COR-L47 (cell line): Measurements from ENCODE around the gene SEPTIN2.
"Not testable (repeated sequence)": the region's sequence is repeated elsewhere in the genome, so short reads cannot be mapped to it uniquely, and the experiment has no call there.

ENCODE experiments used
- DNase-seq: peaks from one replicate; lab custom pipeline; 2025; lab: John Stamatoyannopoulos, UW

The SEPTIN2 gene

GRCh38 chr2:241351640-241352031 is 35.9 kb downstream of the SEPTIN2 start:
- DNase-seq = no peak

DNA sequence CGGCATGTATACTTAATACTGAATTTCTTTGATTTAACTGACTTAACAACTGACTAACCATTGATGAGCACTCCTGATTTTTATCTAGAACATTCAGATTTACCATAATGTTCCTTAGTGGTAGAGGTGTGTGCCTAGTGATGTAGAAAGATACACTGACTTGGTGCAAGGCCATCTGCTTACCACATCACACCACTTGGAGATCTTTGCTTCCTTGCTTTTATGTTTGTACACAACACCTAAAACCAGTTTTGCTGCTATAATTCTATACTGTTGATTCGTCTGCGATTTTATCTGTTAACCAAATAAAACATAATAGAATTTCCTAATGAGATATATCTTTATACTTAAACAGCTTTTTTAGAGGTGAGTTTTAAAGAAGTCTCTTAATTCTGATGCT is 36.5 kb downstream of the SEPTIN2 start:
- DNase-seq = no peak

DNA sequence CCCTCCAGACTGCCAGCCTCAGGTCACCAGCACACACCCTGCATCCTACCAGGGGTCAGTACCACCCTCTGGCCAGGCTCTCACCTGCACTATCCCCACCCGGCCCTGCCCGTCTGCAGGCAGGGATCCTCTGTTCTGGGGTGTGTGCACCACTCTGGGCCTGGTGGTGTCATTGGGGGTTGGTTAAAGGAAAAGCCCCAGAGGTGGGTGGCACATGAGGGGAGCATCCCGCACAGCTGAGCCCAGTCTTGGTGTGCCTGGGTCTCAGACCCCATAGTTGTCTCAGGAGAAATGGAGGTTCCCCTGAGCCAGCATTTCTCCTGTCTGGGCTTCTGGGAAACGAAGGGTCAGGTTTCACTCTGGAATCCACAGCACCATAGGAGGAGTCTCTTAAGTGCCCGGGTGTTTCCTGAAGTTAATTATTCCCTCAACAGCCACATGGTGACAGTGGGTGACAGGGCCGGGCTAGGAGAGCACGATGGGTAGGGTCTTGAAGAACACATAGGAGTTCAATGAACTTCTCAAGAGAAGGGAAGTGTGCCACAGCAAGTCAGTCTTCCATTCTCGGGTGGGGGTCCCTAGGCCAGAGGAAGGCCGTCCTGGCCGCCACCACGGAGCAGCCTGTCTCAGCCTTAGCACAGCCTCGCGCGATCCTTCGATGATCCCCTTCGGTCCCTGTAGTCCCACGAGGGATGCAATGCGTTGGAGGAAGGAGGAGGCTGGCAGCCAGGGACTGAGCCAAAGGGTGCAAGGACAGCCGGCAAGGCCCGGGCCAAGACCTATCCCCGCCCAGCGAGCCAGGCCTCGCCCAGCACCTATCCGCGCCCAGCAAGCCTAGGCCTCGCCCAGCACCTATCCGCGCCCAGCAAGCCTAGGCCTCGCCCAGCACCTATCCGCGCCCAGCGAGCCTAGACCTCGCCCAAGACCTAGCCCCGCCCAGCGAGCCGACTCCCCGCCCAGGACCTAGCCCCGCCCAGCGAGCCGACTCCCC is 39.2 kb downstream of the SEPTIN2 start:
- DNase-seq = no peak

- peak; percentile 86 for DNase-seq
These were observed 40.5 kb downstream of the SEPTIN2 start, which contains the start of gene FARP2 for GRCh38 chr2:241355983-241356870. Gene FARP2, plus strand, starts transcription at chr2:241356285. Its CDS starts 16,823 bp downstream, at chr2:241373108.

DNA sequence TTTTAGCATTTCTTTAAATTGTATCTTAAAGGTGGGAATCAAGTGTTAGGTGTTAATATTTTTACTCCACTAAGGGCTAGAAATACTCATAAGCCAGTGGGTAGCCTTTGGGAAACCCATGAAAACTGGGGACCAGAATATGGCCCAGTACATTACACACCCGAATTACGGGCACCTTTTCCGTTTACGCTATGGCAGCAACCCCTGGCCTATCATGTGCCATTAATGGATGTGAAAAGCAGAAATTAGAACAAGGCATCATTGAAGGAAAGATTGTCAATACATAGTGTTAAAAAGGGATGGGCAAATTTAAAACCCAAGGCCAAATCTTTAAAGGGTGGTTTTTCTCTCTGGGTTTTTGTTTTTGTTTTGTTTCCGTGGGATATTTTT is 41.1 kb downstream of the SEPTIN2 start:
- no peak for DNase-seq

DNA sequence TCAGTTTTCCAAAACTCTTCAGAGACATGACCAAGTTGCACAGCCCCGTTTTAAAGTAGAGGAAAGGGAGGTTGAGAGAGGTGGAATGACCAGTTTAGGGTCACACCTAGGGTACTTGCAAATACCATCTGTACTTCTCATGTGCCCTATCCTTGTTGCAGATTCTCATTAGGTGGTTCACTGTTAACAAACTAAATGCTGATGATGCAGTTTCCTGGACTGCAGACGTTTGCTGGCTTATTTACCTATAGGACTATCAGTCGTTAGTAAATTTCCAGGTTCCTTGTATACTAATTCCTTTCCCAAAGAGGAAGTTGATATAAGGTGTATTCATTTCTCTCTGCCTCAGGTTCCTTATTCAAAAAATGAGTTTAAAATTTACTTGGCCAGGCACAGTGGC is 41.8 kb downstream of the SEPTIN2 start:
- no peak for DNase-seq

DNA sequence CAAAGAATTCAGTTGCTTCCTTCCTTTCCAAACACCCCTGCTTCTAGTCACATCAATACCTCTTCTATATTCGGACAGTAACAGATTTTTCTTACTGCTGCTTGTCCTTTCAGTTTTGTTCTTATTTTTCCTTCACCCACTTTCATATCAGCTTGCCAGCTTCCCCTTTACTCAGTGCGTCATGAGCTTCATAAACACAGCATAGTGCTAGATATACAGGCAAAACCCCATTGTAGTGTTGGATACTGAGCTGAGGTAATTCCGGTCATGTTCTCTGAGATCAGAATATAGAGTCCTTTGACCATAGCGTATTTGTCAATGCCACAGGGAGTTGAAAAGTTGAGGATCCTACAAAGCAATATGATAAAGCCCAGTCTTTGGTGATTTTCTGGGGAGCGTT is 42.7 kb downstream of the SEPTIN2 start:
- DNase-seq = no peak

DNA sequence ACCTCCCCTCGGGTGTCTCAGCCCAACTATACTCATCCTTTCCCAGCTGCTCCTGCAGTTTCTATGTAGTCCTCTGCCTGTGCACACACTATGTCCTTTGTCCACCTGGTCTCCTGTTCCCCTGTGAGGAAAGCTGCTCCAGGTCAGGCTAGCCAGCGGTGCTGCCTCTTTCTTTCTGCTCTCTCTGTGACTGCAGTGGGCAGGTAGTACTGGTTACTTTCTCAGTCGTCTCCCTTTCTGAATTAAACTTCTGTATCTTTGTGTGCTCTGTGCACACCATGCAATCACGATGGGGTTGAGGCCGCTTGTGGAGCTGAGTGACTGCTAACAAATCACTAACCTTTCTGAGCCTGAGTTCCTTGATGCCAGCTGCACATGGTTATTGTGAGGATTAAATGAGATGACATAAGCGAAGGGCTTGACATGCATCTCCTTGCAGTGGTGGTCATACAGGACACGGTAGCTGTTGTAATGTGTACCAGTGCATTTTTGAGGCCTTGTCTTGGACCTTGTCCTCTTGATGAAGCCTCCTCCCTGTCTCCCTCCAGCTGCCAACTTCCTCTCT is 43.8 kb downstream of the SEPTIN2 start:
- DNase-seq = no peak

DNA sequence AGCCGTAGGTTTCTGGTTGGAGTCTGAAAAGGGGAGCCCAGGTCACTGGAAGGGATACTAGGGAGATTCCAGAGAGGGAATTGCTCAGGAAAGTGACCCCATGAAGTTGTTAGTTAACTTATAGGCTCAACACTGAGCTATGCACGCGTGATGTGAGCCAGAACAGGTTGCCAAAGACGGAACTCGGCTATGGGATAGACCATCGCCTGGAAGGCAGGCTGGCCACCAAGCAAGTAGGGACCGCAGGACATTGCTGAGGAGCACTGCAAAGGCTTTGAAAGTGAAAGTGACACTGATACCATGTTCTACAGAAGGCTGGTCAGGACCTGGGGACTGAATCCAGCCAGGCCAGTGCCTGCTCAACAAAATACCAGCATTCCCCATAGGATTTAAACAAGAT is 47.7 kb downstream of the SEPTIN2 start:
- no peak for DNase-seq

DNA sequence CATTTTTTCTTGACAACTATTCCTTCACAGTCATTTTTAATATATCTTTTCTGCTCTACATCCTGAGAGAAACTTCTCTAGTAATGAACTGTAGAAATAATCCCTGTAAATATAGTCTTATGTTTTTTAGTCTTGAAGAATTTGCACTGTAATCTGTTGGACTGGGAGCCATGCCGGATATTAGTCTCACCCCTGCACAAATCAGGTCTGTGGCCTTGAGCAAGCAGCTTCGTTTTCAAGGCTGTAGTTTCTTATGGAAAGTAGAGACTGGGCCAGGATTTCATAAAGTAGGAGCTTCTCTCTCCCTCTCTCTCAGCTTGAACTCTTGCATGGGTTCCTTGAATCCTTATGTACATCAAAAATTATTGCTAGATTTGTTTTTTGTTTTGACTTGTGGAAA is 49.1 kb downstream of the SEPTIN2 start:
- no peak for DNase-seq

DNA sequence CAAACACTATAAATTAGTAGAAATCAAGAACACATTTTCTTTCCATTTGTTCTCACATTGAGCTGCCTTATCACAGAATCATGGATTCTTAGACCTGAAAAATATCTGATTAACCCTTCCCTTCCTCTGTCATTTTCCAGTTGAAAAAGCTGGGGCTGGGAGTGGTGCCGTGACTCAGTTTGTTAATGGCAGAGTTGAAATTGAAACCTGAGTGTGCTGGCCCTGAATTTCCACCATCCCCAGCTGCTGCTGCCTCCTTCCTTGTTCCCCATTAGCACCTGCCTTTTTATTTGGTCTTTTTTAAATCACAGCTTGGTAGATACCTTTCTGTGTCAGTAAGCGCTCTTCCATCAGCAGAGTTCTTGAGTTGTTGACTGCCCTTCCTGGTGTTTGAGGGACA is 51.0 kb downstream of the SEPTIN2 start:
- DNase-seq = no peak

GRCh38 chr2:241368643-241369042 is 52.9 kb downstream of the SEPTIN2 start:
- no peak for DNase-seq

DNA sequence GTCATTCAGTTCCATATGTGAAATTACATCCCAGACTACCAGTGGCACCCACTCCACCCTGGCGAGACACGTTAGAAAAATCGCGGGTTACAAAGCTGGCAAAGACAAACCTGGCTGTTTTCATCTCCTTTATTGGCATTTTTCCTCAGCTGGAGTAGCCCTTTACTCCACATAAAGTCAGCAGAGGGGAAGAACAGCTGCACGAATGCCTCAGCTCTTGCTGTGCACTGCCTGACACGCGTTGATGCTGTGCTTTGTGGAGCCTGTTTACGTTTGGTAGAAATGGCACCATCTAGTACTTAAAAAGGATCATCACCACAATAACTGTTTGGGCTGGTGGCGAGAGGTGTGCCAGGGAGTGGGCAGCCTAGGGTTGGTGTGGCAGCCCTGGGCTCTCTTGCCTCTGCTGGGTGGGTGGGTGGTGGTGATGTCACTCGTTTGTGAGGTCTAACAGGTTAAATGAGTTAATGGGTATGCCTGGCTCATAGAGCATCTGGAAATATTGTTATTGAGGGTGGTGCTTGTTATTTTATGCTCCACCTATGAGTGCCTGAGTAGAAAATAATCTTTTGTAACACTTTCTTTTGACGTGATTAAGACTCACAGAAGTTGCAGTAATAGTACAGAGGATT is 56.8 kb downstream of the SEPTIN2 start:
- no peak for DNase-seq

- no peak for DNase-seq
These were observed 57.7 kb downstream of the SEPTIN2 start for GRCh38 chr2:241373446-241373845.

DNA sequence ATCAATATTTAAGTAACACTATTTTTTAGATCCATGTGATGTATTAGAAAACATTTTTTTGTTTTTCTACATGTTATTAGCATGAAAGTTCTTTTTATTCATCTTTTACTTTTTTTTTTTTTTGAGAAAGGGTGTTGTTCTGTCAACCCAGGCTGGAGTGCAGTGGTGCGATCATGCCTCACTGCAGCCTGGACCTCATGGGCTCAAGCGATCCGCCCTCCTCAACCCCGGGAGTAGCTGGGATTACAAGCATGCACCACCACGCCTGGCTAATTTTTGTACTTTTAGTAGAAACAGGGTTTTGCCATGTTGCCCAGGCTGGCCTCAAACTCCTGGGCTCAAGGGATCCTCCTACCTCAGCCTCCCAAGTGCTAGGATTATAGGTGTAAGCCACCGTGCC is 58.2 kb downstream of the SEPTIN2 start:
- DNase-seq = not testable (repeated sequence)

DNA sequence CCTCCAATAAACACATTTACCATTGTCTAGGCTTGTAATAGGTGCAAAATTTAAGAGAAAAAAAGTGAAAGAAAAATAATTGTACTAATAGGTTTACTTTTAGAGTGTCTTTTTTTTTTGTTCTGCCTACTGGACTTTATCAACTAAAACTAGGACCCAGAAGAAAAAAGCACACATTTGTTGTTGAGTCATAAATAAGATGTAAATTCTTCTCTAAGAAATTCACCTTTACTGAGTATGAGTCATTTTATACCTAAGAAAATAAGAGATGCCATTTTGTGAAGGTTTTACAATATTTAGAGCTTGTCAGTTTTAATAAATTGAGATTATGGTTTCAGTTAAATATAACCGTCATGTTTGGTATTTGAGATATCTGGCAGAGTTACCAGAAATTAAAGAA is 59.6 kb downstream of the SEPTIN2 start:
- no peak for DNase-seq

DNA sequence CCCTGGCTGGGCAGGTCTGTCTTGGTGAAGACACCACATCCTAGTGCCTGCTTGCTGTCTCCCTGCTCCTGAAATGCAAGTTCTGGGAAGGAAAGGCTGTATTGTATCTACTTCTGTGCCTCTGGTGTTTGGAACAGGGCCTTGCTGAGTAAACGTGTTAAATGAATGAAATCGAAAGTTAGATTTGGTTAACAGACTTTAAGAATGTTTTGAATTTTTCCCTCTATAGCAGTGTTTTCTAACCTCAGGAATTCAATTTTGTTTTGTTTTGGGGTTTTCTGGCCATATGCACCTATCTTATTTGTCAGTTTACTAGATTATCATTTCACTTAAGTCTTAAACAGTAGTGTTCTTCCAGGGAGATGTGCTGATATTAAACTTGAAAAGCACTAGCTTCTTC is 61.1 kb downstream of the SEPTIN2 start:
- no peak for DNase-seq

DNA sequence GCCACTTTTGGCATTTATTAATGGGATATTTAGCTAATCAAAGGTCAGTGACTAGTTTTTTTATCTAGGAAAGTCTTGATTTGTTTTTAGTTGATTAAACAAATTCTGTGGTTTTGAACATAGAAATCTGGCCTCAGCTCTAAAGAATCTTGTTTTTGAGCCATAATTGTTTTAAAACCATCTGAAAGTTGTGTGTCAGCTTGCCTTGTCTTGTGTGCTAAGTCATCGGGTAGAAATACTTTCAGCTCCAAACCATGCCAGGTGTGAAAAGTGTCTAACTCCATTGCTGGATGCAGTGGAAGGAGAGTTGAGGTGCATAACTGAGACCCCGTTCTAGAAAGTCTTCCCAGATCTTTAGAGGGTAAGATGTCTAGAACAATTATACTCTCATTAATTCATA is 63.1 kb downstream of the SEPTIN2 start:
- DNase-seq = no peak

DNA sequence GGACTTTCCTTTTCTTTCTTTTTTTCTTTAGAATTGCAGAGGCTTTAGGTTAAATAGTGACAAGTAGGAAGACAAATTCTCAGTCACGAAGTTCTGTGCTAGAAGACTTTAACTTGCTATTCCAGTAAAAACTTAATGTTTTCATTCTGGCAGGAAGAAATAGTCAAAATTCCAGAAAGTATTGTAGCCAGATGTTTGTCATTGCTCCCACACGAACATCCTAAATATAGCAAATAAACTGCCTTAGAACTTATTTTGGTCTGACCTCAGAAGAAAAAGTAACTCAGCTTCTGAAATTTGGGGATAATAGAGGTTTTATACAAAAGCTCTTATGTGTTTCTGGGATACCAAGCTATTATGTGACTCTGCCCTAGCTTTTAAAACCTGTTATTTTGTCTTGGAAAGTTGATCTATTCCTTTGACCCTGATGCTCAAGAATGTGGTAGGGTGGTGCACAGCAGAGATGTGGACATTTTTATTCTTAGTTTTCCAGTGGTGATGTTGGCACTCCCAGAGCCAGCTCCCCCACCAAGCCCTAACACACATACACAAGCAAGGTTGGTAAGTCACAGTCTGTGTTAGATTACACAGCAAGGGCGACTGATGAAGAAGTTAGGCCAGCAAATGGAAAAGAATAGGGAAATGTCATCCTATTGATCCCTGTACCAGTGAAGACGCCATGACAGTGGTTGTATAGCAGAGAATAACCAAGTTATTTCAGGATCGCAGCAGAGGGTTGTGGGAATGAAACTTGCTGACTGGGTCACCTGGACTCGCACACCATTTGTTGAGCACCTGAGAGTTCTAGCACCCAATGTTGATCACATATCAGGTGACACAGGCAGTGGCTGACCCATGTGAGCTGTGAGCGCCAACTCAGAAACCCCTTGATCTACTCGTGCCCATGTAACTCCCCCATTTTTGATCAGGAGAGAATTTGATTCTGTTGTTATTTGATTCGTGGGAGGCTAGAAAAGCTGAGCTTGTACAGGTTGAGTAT is 64.1 kb downstream of the SEPTIN2 start:
- no peak for DNase-seq

- no peak for DNase-seq
These were observed 66.1 kb downstream of the SEPTIN2 start for GRCh38 chr2:241381872-241382271.

GRCh38 chr2:241385450-241385849 is 69.7 kb downstream of the SEPTIN2 start:
- DNase-seq = not testable (repeated sequence)
